ENCODE data around the gene TTC4. TPM values are rescaled to one million over a fixed set of nuclear protein-coding genes. Genes with fewer than 3 reads are reported as not detected.
A peak's percentile ranks its signal among the peaks of the same experiment; 100 is the strongest.

TTC4 gene
- polyA plus RNA-seq (ENCODE audit: insufficient read length in 4 of 4), result 10 to 100 TPM; 30.5 to 37.7 (median 35.4) TPM

- DNase-seq (ENCODE audit: low read depth in 4 of 4, low spot score in 2 of 4), result peak; percentile 67 to 74 (median 68)
Observed at GRCh38 chr1:54715493-54716298, at the start of gene TTC4. TTC4 (plus strand) TSS chr1:54715861; CDS start chr1:54715909, 48 bp downstream.

- DNase-seq (ENCODE audit: low read depth in 4 of 4, low spot score in 2 of 4), result no peak
Observed at GRCh38 chr1:54666333-54666732, 49.3 kb upstream of the TTC4 start.

- DNase-seq (ENCODE audit: low read depth in 4 of 4, low spot score in 2 of 4), result no peak
Observed at GRCh38 chr1:54667797-54668196, 47.9 kb upstream of the TTC4 start.

GRCh38 chr1:54668567-54668966 lies 47.1 kb upstream of the TTC4 start:
- DNase-seq (ENCODE audit: low read depth in 4 of 4, low spot score in 2 of 4), result no peak

- no peak for DNase-seq (ENCODE audit: low read depth in 4 of 4, low spot score in 2 of 4)
Observed at GRCh38 chr1:54671985-54672608, 43.6 kb upstream of the TTC4 start.

- no peak for DNase-seq (ENCODE audit: low read depth in 4 of 4, low spot score in 2 of 4)
Observed at GRCh38 chr1:54678776-54679643, 36.7 kb upstream of the TTC4 start.

GRCh38 chr1:54679706-54680105 lies 36.0 kb upstream of the TTC4 start:
- DNase-seq (ENCODE audit: low read depth in 4 of 4, low spot score in 2 of 4), result no peak

- no peak for DNase-seq (ENCODE audit: low read depth in 4 of 4, low spot score in 2 of 4)
Observed at GRCh38 chr1:54680387-54680786, 35.3 kb upstream of the TTC4 start.

- peak in 1 of 4 donors; percentile 10 for DNase-seq (ENCODE audit: low read depth in 4 of 4, low spot score in 2 of 4)
Observed at GRCh38 chr1:54681358-54681757, 34.3 kb upstream of the TTC4 start.

GRCh38 chr1:54683453-54683852 lies 32.2 kb upstream of the TTC4 start:
- no peak for DNase-seq (ENCODE audit: low read depth in 4 of 4, low spot score in 2 of 4)

GRCh38 chr1:54685335-54685905 lies 30.2 kb upstream of the TTC4 start:
- no peak for DNase-seq (ENCODE audit: low read depth in 4 of 4, low spot score in 2 of 4)

- no peak for DNase-seq (ENCODE audit: low read depth in 4 of 4, low spot score in 2 of 4)
Observed at GRCh38 chr1:54686155-54686554, 29.5 kb upstream of the TTC4 start.

- DNase-seq (ENCODE audit: low read depth in 4 of 4, low spot score in 2 of 4), result no peak
Observed at GRCh38 chr1:54694771-54695170, 20.9 kb upstream of the TTC4 start.

GRCh38 chr1:54695221-54695620 lies 20.4 kb upstream of the TTC4 start:
- no peak for DNase-seq (ENCODE audit: low read depth in 4 of 4, low spot score in 2 of 4)

- no peak for DNase-seq (ENCODE audit: low read depth in 4 of 4, low spot score in 2 of 4)
Observed at GRCh38 chr1:54695764-54696163, 19.9 kb upstream of the TTC4 start.

GRCh38 chr1:54696262-54696661 lies 19.4 kb upstream of the TTC4 start:
- no peak for DNase-seq (ENCODE audit: low read depth in 4 of 4, low spot score in 2 of 4)

- no peak for DNase-seq (ENCODE audit: low read depth in 4 of 4, low spot score in 2 of 4)
Observed at GRCh38 chr1:54697896-54698295, 17.8 kb upstream of the TTC4 start.

- DNase-seq (ENCODE audit: low read depth in 4 of 4, low spot score in 2 of 4), result no peak
Observed at GRCh38 chr1:54698346-54698745, 17.3 kb upstream of the TTC4 start.

- DNase-seq (ENCODE audit: low read depth in 4 of 4, low spot score in 2 of 4), result no peak
Observed at GRCh38 chr1:54699936-54700525, 15.6 kb upstream of the TTC4 start.

- no peak for DNase-seq (ENCODE audit: low read depth in 4 of 4, low spot score in 2 of 4)
Observed at GRCh38 chr1:54701066-54701465, 14.6 kb upstream of the TTC4 start.
